Fibroblast of the aortic adventitia (primary cell): ENCODE measurements around the gene CRKL. TPM values are rescaled to one million over a fixed set of nuclear protein-coding genes. Genes with fewer than 3 reads are reported as not detected.
"Not testable (repeated sequence)": the region's sequence is repeated elsewhere in the genome, so short reads cannot be mapped to it uniquely, and the experiment has no call there.

Experiments used
- DNase-seq: peaks from one replicate; pipeline ENCODE4 v3.0.0-alpha.2; 2010; ENCODE audit warnings: low read depth
- H3K4me3 ChIP-seq: 2 replicates; pipeline ENCODE4 v1.5.1; 2011; ENCODE audit warnings: low read depth, mild to moderate bottlenecking, control low read depth, low read length, moderate library complexity
- total RNA-seq: library from RNA; depleted of rRNA; stranded (reverse); fragments of >200 nt; gene quantifications from 2 replicates; pipeline ENCODE4 v1.2.3, GENCODE V29; 2012; ENCODE audit warnings: low replicate concordance
- TF ChIP-seq, protein P1 (sequence below): IDR thresholded peaks from 2 replicates; pipeline ENCODE4 v1.5.1; 2011; ENCODE audit warnings: mild to moderate bottlenecking, low read length, control low read depth, inconsistent platforms; ENCODE audit not compliant: insufficient read depth

Gene CRKL
- total RNA-seq, 1 donor = 44.7 TPM

DNA sequence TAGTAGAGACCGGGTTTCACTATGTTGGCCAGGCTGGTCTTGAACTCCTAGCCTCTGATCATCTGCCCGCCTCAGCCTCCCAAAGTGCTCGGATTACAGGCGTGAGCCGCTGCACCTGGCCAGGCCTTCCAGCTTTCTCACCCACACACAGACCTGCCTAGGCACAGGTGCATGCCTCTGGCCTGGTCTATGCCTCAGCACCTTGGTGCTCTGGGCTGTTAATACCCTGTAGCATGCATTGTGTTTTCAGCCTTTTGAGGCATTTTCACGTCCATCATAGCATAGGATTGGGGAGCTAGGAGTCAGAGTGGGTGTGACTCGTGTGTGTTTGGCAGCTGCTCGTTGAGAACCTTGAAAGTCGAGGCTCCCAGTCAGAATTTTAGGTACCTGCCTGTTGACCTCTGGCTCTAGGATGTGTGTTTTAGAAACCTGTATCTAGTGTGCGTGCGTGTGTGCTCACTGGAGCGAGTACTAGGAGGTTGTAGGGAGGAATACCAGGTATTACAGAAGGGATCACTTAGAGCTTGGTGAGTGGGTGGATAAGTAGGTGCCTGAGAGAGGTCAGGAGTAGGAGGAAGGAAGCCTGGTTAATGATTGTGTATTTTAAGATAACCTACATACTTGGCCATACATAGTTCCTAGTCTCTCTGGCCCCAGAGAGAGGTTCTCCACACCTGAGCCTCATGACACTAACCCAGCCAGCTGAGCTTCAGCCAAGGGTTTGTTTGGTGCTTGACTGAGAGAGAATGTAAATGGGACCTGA is 20.0 kb downstream of the CRKL start:
- TF ChIP-seq, protein P1, sequence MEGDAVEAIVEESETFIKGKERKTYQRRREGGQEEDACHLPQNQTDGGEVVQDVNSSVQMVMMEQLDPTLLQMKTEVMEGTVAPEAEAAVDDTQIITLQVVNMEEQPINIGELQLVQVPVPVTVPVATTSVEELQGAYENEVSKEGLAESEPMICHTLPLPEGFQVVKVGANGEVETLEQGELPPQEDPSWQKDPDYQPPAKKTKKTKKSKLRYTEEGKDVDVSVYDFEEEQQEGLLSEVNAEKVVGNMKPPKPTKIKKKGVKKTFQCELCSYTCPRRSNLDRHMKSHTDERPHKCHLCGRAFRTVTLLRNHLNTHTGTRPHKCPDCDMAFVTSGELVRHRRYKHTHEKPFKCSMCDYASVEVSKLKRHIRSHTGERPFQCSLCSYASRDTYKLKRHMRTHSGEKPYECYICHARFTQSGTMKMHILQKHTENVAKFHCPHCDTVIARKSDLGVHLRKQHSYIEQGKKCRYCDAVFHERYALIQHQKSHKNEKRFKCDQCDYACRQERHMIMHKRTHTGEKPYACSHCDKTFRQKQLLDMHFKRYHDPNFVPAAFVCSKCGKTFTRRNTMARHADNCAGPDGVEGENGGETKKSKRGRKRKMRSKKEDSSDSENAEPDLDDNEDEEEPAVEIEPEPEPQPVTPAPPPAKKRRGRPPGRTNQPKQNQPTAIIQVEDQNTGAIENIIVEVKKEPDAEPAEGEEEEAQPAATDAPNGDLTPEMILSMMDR = no peak
- no peak overlapping the region for H3K4me3 ChIP-seq
- DNase-seq = no peak

DNA sequence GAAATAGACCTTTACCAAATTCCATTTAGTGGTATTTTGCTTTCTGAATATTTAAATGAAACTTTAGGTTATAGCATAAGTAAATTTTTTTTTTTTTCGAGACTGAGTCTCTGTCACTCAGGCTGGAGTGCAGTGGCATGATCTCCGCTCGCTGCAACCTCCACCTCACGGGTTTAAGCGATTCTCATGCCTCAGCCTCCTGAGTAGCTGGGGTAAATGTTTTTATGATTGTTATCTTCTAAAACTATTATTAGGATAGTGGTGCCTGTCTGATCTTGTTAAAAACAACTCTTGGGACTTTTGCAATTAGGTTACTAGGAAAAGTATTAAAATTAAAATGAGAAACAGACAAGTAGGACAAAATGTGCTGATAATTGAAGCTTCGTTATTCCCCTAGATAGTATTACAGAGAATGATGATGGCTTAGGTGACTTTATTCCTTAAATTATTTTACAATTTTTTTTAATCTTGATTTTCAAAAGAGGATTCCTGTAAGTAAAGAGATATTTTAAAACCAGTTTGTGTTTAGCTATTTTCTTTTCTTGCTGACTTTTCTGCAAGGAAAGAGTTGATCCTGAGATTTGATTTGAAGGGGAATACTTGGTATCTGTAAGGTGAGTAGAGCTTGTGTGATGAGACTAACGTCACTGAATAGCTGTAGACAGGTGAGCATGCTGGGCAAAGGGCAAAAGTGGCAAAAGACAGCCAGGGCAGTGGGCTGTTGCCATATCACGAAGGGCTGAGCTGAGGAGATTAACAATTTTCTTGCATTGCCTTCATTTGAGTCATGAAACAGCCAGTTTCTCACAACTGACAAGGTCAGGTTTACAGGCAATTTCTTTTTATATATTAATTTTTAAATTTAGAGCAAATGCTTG is 20.8 kb downstream of the CRKL start:
- TF ChIP-seq, protein P1 = no peak
- no peak for DNase-seq
- no peak overlapping the region for H3K4me3 ChIP-seq

DNA sequence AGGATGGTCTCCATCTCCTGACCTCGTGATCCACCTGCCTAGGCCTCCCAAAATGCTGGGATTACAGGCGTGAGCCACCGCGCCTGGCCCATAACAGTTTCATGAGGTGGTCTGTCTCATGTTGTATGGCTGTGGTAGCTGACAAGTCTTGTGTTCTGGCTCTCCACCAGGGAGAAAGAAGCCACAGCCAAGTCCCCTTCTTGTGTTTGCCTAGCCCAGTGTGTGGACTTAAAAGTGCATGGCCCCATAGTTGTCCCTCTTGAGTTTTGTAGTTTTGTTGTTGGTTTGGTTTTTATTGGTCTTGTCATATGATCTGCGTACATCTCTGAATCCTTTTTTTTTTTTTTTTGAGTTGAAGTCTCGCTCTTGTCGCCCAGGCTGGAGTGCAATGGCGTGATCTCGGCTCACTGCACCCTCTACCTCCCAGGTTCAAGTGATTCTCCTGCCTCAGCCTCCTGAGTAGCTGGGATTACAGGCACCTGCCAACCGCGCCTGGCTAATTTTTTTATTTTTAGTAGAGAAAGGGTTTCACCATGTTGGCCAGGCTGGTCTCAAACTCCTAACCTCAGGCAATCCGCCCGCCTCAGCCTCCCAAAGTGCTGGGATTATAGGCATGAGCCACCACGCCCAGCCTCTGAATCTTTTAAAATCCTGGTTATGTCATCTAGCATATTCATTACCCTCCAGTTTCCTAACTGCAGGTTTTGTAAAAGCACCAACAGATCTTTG is 22.4 kb downstream of the CRKL start:
- not testable (repeated sequence) for H3K4me3 ChIP-seq, DNase-seq

DNA sequence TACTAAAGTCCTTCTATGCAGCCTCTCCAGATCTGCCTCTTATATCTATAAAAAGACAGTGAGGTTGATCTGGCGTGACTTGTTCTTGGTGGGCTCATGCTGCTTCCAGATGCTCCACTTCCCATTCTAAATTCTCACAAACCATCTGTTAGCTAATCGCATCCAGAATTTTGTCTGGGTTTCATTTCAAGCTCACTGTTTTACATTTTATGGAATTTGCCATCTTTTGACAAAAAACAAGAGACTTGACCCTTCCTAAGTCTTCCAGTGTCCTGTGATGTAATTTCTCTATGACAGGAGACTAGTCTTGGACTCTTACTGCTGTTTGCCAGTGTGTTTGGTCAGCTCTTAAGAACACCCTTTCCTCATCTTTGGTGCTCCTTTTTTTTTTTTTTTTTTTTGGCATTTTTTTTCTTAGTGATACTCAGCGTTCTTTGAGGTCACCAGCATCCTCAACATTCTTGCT is 23.0 kb downstream of the CRKL start:
- TF ChIP-seq, protein P1 = no peak
- peak; percentile 14 for DNase-seq
- no peak overlapping the region for H3K4me3 ChIP-seq

DNA sequence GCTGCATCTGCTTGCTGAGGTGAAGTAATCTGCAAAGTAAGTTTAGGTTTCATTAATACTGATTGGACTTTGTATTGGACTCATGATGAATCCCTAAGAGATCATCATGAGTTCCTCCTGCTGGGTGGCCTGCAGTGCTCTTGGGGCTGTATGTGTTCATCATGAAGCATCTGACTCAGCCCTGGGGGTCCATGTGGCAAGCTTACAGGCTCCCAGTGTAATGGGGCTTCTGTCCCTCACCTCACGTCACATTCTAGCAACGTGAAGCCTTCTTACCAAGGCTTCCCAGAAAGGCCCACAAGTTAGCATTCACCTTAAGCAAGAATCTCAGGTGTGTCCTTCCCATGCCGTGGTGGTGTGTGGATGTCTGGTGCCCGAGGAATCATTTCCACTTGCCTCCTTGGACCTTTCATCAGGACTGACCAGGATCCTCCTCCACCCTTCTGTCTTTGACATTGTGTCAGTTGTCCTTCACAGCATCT is 23.7 kb downstream of the CRKL start:
- no peak overlapping the region for H3K4me3 ChIP-seq
- TF ChIP-seq, protein P1 = no peak
- no peak for DNase-seq

DNA sequence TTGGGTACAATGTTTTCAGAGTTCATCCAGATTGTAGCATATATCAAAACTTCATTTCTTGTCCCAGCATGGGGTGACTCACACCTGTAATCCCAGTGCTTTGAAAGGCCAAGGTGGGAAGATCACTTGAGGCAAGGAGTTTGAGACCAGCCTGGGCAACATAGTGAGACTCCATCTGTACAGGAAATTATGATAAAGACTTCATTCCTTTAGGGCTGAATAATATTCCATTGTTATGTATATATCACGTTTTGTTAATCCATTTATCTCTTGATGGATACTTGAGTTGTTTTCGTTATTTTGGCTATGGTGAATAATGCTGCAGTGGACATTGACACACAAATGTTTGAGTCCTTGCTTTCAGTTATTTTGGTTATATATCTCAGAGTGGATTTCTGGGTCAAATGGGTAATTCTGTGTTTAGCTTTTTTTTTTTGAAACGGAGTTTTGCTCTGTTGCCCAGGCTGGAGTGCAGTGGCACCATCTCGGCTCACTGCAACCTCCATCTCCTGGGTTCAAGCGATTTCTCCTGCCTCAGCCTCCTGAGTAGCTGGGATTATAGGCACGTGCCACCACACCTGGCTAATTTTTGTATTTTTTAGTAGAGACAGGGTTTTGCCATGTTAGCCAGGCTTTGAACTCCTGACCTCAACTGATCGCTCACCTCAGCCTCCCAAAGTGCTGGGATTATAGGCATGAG is 25.1 kb downstream of the CRKL start:
- DNase-seq, H3K4me3 ChIP-seq: not testable (repeated sequence)

DNA sequence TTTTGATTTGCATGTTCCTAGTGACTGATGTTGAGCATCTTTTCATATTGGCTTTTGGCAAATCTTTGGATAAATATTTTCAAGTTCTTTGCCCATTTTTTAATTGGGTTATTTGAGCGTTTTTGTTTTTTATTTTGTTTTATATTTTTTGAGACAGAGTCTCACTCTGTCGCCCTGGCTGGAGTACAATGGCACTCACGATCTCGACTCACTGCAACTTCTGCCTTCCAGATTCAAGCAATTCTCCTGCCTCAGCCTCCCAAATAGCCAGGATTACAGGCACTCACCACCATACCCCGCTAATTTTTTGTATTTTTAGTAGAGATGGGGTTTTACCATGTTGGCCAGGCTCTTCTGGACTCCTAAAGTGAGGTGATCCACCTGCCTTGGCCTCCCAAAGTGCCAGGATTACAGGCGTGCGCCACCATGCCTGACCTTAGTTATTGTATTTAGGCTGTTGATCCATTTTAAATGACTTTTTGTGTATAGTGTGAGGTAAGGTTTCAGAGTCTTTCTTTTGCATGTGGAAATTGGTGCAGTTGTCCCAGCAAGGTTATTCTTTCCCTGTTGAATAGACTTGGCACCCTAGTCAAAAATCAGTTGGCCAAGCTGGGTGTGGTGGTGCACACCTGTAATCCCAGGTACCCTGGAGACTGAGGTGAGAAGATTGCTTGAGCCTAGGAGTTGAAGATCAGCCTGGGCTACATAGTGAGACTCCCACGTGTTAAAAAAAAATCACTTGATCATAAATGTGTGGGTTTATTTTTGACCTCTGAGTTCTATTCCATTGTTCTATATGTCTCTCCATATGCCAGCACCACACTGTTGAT is 26.1 kb downstream of the CRKL start:
- H3K4me3 ChIP-seq = no peak overlapping the region
- TF ChIP-seq, protein P1 = no peak
- DNase-seq = no peak
